ENCODE data around the gene SCYGR8.

The SCYGR8 gene

GRCh38 chr2:227761740-227762476, 16.2 kb downstream of the SCYGR8 start:
- no peak for DNase-seq

DNA sequence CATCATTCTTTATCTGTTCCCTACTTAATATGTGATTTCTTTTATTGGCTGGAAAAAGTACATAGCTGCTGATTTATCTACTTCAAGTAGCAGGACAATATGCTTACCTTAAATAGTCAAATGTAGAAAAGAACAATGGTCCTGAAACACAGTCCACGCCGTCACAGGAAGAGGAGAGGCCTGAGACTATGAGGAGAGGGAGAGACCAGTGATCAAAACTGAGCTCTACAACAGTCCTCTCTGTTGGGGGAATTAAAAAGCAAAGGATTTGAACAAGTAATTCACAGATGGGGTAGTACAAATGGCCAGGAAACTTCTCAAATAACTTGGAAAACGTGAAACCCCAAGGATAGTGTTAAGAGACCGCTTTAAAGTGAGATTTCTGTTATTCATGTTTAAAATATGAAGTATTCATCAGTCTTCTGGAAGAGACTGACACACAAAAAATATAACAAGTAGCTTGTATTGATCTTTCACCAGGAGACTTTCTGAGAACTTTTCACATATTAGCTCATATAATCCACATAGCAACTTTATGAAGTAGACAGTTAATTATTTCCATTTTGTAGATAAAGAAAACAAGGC, 20.2 kb downstream of the SCYGR8 start:
- DNase-seq: no peak

GRCh38 chr2:227766373-227766883, 20.7 kb downstream of the SCYGR8 start:
- DNase-seq: peak; percentile 39 to 82 (median 57)

- DNase-seq: no peak
Measured at GRCh38 chr2:227767830-227768229, 22.1 kb downstream of the SCYGR8 start.

DNA sequence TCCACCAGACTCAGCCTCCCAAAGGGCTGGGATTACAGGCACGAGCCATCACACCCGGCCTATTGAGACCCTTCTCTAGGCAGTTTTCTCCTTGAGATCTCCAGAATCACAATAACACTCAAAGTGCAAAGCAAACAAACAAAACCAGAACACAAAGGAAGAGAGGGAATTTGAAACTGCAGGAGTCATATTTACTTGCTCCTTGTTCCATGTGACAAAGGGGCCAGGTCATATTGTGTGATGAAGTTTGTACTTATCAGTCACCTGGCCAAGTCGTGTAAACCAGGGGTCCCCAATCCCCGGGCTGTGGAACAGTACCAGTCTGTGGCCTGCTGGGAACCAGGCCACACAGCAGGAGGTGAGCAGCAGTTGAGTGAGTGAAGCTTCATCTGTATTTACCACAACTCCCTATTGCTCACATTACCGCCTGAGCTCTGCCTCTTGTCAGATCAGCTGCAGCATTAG, 26.5 kb downstream of the SCYGR8 start:
- DNase-seq: peak; percentile 23 to 67 (median 49)

DNA sequence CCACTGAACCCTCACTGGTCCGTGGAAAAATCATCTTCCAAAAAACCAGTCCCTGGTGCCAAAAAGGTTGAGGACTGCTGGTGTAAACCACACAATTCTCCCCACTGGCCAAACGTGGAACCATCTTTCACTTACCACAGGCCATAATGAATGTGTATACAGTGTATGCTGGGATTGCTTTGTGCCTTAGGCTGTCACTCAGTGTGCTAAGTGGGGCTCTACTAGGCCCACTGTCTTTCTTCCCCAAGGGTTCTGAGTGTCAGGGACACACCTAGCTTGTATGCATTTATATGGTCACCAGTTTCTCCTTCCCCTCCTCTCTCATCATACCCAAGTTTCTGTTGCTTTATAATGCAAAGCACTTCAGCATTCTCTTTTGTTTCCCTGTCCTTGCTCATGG, 27.2 kb downstream of the SCYGR8 start:
- no peak for DNase-seq

DNA sequence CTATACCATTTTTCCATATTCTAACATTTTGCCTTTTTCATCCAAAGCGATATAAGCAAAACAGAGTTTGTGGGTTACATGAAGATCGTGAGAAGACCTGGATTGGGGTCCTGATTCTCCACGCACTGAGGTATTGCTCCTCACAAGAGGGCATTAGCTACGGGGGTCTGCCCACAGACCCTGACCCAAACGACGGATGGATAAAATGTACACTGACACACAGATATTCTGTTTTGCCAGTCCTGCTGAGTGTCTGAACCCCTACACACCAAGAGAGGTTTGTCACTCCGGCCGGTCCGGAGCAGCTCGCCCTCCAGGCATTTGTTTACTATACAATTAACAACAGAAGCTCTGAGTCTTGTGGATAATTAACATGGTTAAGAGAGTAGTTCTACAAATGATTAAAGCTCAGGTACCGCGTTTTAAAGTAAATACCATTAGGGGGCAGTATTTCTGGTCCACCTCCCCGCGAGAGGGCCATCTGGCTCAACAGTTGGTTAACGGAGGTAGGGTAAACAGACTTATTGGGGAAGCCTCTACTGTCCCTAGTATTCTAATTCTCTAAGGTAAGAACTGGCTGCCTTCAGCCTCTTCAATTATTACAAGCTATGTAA, 28.4 kb downstream of the SCYGR8 start:
- no peak for DNase-seq

DNA sequence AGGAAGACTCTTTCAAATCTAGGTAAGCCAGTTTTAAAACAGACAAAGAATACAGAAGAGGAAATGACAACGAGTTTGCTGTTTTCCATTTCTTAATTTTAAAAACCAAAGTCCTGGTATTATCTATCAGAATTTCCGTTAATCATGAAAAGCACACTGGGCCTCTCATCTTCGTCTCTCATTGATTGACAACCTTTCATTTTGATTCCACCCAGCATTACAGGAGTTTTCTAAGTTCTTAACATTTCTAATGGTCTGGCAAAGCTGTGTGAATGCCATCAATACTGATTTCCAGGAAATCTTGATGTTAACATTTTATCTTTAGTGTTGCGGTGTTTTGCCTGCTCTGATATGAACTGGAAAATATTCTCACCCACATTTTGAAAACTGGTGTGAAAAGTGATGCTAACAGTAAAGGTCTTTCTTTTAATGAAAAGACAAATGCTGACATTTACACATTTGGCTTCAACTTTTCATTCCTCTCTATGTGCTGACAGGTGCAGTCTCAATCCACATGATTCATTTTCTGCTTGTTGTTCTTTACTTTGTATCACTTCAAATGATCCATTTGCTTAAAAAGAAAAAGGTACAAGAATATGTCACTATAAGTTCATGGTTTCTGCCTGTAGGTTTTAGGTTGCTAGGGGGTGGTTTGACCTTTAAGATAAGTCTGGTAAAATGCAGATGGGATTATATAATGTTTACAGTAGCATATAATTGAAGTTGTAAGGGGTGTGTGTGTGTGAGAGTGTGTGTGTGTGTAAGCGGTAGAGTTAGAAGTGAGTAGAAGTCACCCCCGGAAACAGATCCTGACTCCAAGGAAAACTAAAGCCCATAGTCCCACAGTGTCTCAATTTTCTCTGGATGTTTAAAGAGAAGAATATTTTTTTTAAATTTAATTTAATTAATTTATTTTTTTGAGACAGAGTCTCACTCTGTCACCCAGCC, 29.5 kb downstream of the SCYGR8 start:
- no peak for DNase-seq

GRCh38 chr2:227780981-227781615, 35.4 kb downstream of the SCYGR8 start:
- no peak for DNase-seq

DNA sequence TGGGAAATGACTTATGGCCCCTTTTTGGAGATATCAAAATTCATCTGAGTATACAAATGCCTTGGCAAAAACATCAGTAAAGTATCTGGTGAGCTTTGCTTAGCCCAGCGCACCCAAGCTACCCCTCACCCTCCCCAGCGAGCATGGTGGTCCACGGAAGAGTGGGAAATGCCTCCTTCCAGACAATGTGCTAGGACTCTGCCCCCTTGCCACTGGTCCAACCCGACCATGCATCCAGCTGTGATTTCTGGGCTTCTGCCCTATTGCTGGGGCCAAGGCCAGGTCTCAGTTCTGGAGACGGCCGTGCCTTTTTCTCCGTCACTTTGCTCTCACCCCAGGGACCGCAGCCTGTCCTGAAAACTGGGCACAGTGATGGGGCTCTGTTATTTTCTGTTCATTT, 36.1 kb downstream of the SCYGR8 start:
- no peak for DNase-seq

DNA sequence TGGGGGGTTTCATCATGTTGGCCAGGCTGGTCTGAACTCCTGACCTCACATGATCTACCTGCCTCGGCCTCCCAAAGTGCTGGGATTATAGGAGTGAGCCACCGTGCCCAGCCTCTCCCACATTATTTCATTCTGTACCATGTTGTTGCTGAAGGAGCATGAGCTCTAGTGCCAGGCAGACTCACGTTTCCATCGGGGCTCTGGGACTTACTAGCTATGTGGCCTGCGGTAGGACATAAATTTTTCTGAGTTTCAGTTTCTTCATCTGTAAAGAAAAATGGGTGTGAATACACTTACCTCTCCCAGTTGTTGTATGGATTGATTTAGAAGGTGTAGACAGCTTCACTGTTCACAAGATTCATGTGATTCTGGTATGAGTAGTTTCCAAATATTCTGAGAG, 37.1 kb downstream of the SCYGR8 start:
- no peak for DNase-seq

DNA sequence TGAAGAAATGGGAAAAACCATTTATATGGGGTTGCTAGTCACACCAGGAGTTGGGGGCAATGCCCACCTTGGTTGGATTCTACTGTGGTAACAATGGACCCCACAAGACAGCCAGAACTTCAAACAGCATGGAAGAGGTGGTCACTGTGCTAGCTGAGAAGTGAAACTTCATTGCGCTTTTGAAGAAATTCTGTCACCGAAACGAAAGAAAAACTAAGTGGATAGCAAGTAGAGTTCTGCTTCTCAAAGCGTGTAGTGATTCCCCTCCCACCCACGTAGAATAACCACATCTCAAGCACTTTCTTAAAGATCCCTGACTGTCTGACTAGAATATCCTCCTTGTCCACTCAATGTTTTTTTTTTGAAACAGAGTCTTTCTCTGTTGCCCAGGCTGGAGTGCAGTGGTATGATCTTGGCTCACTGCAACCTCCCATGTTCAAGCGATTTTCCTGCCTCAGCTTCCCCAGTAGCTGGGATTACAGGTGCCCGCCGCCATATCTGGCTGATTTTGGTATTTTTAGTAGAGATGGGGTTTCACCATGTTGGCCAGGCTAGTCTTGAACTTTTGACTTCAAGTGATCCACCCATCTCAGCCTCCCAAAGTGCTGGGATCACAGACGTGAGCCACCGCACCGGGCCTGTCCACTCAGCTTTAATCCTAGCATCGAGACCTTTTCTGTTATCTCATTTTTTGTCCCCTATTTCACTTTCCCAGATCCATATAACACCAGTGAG, 37.9 kb downstream of the SCYGR8 start:
- no peak for DNase-seq

DNA sequence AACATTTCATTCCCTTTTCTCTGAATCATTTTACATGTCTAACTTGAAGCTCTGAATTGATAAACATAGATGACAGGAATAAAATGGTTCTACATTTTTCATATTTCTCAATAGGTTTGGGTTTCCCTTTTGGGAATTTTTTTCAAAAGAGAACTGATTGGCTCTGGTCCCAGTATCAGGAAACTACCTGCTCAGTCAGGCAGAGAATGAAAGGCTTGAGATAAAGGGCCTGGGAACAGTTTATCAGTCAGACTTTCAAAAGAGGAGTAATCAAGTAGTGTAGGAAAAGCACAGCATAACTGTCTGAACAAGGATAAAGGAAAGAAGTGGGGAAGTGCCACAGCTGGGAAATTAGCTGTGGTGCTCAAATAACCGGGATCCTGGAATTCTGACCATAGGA, 39.6 kb downstream of the SCYGR8 start:
- DNase-seq: no peak

DNA sequence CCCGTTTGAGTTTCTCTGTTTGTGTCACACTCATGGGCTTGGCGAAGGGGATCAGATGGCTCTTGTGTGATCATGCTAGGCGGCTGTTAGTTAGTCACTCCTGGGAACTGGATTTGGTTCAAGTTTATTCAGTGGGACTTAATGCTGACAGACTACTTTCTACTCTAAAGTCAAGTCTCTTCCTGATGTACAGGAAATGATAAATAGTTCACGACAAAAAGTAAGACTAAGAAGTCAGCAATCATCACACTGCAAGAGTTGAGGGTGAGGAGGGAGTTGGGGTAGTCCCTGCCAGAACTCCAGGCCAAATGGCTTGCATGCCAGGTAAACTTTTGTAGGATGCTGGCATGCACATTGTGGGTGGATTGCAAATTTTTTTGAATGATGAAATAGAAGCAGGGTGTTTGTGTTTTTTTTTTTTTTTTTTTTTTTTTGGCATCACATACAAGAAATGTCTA, 42.9 kb downstream of the SCYGR8 start:
- no peak for DNase-seq

- no peak for DNase-seq
Measured at GRCh38 chr2:227789803-227790202, 44.1 kb downstream of the SCYGR8 start.

DNA sequence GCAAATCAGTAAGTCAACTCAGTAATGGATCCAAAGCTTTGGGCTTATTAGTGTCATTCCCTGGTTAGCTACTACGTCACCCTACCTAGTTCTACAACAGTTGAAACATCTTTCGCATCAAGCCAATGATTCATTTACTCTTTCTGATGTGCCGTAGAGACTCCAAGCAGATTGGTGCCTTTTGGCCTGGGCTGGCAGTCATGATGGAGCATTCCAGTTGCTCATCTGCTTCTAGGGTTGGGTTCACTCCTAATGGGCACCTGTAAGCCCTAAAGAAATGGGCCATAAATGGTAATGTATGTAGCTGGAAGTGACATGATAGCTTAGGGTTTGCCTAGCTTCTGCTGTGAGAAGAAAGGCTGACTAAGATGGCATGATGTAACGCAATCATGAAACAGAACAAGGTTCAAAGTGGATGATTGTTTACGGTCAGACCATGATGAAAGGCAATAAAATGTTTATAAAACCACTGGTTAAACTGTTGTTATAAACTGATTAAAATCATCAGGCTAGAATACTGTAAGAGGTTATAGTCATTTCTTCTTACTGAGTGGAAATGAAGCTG, 47.5 kb downstream of the SCYGR8 start:
- no peak for DNase-seq

Data from NCI-H1417 (cell line).